SK-N-SH treated with all-trans-retinoic acid at 6 μM for 48 hours (cell line): ENCODE data around the gene ASCL5.

Experiments
- ARNTL ChIP-seq: fragments of 450-650 bp; formaldehyde crosslinking; IDR thresholded peaks from 2 replicates; pipeline ENCODE4 v1.5.0; 2020; ENCODE audit warnings: low read depth, mild to moderate bottlenecking, moderate library complexity, borderline replicate concordance
- CSDC2 ChIP-seq: fragments of 250-450 bp; sonication (Bioruptor Pico); IDR thresholded peaks from 2 replicates; pipeline ENCODE4 v1.5.0; 2020; ENCODE audit warnings: mild to moderate bottlenecking, moderate library complexity
- ESRRG ChIP-seq: fragments of 250-450 bp; sonication (Bioruptor Pico); IDR thresholded peaks from 2 replicates; pipeline ENCODE4 v1.6.1; 2021; ENCODE audit warnings: mild to moderate bottlenecking
- ISL1 ChIP-seq: fragments of 250-450 bp; sonication (Bioruptor Pico); IDR thresholded peaks from 2 replicates; pipeline ENCODE4 v2.1.2; 2022; ENCODE audit warnings: mild to moderate bottlenecking, moderate library complexity
- OSR1 ChIP-seq: fragments of 250-450 bp; sonication (Bioruptor Pico); IDR thresholded peaks from 2 replicates; pipeline ENCODE4 v1.8.0; 2022; ENCODE audit warnings: moderate library complexity, mild to moderate bottlenecking, inconsistent platforms
- PATZ1 ChIP-seq: fragments of 250-450 bp; sonication (Bioruptor Pico); IDR thresholded peaks from 2 replicates; pipeline ENCODE4 v1.8.0; 2020; ENCODE audit warnings: mild to moderate bottlenecking, moderate library complexity, borderline replicate concordance
- SNAI2 ChIP-seq: fragments of 250-450 bp; sonication (Bioruptor Pico); IDR thresholded peaks from 2 replicates; pipeline ENCODE4 v1.5.0; 2020; ENCODE audit warnings: mild to moderate bottlenecking, moderate library complexity
- TCF4 ChIP-seq: fragments of 250-450 bp; sonication (Bioruptor Pico); IDR thresholded peaks from 2 replicates; pipeline ENCODE4 v1.8.0; 2021; ENCODE audit warnings: mild to moderate bottlenecking, moderate library complexity, borderline replicate concordance
- TOX ChIP-seq: fragments of 250-450 bp; sonication (Bioruptor Pico); IDR thresholded peaks from 2 replicates; pipeline ENCODE4 v1.8.0; 2021; ENCODE audit warnings: mild to moderate bottlenecking, moderate library complexity, borderline replicate concordance
- ZFP3 ChIP-seq: fragments of 250-450 bp; sonication (Bioruptor Pico); IDR thresholded peaks from 2 replicates; pipeline ENCODE4 v1.5.0; 2020; ENCODE audit warnings: mild to moderate bottlenecking, moderate library complexity
- ZNF565 ChIP-seq: fragments of 450-650 bp; formaldehyde crosslinking; conservative IDR thresholded peaks from 2 replicates; pipeline ENCODE4 v1.5.0; 2020; ENCODE audit warnings: low read depth, mild to moderate bottlenecking, moderate library complexity
- TF ChIP-seq, protein P1 (sequence below): fragments of 250-450 bp; sonication (Bioruptor Pico); IDR thresholded peaks from 2 replicates; pipeline ENCODE4 v1.5.1; 2021; ENCODE audit warnings: mild to moderate bottlenecking, moderate library complexity
- TF ChIP-seq, protein P2 (sequence below): fragments of 250-450 bp; sonication (Bioruptor Pico); IDR thresholded peaks from 2 replicates; pipeline ENCODE4 v1.5.0; 2020; ENCODE audit warnings: mild to moderate bottlenecking, moderate library complexity

- TF ChIP-seq ESRRG = no peak
- TF ChIP-seq TCF4 (CRISPR knock-in tag) = no peak
- no peak for TF ChIP-seq PATZ1 (CRISPR knock-in tag)
- TF ChIP-seq ARNTL = no peak
- TF ChIP-seq CSDC2 (CRISPR knock-in tag) = no peak
- no peak for TF ChIP-seq ZNF565 (CRISPR knock-in tag)
- TF ChIP-seq ISL1 (CRISPR knock-in tag) = no peak
- no peak for TF ChIP-seq SNAI2 (CRISPR knock-in tag)
- TF ChIP-seq, protein P1, sequence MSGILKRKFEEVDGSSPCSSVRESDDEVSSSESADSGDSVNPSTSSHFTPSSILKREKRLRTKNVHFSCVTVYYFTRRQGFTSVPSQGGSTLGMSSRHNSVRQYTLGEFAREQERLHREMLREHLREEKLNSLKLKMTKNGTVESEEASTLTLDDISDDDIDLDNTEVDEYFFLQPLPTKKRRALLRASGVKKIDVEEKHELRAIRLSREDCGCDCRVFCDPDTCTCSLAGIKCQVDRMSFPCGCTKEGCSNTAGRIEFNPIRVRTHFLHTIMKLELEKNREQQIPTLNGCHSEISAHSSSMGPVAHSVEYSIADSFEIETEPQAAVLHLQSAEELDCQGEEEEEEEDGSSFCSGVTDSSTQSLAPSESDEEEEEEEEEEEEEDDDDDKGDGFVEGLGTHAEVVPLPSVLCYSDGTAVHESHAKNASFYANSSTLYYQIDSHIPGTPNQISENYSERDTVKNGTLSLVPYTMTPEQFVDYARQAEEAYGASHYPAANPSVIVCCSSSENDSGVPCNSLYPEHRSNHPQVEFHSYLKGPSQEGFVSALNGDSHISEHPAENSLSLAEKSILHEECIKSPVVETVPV = no peak
- TF ChIP-seq OSR1 (CRISPR knock-in tag) = no peak
- no peak for TF ChIP-seq ZFP3 (CRISPR knock-in tag)
- no peak for TF ChIP-seq TOX (CRISPR knock-in tag)
- TF ChIP-seq, protein P2, sequence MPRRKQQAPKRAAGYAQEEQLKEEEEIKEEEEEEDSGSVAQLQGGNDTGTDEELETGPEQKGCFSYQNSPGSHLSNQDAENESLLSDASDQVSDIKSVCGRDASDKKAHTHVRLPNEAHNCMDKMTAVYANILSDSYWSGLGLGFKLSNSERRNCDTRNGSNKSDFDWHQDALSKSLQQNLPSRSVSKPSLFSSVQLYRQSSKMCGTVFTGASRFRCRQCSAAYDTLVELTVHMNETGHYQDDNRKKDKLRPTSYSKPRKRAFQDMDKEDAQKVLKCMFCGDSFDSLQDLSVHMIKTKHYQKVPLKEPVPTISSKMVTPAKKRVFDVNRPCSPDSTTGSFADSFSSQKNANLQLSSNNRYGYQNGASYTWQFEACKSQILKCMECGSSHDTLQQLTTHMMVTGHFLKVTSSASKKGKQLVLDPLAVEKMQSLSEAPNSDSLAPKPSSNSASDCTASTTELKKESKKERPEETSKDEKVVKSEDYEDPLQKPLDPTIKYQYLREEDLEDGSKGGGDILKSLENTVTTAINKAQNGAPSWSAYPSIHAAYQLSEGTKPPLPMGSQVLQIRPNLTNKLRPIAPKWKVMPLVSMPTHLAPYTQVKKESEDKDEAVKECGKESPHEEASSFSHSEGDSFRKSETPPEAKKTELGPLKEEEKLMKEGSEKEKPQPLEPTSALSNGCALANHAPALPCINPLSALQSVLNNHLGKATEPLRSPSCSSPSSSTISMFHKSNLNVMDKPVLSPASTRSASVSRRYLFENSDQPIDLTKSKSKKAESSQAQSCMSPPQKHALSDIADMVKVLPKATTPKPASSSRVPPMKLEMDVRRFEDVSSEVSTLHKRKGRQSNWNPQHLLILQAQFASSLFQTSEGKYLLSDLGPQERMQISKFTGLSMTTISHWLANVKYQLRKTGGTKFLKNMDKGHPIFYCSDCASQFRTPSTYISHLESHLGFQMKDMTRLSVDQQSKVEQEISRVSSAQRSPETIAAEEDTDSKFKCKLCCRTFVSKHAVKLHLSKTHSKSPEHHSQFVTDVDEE (CRISPR knock-in tag) = no peak
Observed at GRCh38 chr1:201143726-201144635, 17.0 kb upstream of the ASCL5 start.
